Measurements from ENCODE around the gene ACOXL. TPM values are rescaled to one million over a fixed set of nuclear protein-coding genes. Genes with fewer than 3 reads are reported as not detected.

The ACOXL gene
- total RNA-seq, 3 donors from 2014 or later (not counting 1 experiment from before 2014, with no cell fraction given), result not detected

DNA sequence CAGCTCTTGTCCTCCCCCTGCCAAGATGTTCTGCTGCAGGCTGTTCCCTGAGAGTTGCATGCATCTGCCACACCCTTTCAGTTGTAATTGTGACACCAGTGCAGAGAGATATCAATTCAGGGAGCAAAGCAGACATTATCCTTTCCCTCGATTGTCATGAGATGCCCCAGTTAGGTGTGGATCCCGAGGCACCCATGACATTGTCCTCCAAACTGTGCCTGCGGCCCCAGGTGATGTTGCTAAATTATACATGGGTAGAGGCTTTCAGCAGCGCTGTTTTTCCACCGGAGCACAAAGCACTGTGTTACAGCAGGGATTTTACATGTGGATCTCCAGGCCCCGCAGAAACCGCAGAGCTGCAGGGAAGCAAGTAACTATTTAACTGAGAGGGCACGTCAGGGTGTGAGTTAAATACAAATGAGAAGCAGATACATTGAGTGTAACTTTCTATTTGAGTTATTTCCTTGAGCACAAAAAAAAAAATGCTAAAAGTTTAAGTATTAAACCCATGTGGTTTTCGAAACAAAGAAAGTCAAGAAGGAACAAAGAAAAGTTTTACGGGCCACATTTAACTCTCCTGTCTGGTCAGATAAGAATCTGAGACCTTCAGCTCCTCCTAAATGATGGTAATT is 298.0 kb downstream of the ACOXL start:
- intact Hi-C loops (cut with micrococcal nuclease), result no loop called here
- Mint-ChIP-seq H3K27me3 (ENCODE audit: low read depth in 2 of 2) (peaks cover 3 to 12% of the 10 kb centered on the region in 2 donors), H3K9me3 (no peaks in the 10 kb centered on the region), H3K4me3 (no peak overlapping the region), H3K36me3 (no peaks in the 10 kb centered on the region), H3K27ac (no peak overlapping the region), H3K4me1 (peaks cover 4 to 11% of the 10 kb centered on the region in 2 donors)
- no peaks in the 10 kb centered on the region for H3K36me3 ChIP-seq (ENCODE audit: control insufficient read depth, insufficient read depth, low read length)
- TF ChIP-seq, protein P1, sequence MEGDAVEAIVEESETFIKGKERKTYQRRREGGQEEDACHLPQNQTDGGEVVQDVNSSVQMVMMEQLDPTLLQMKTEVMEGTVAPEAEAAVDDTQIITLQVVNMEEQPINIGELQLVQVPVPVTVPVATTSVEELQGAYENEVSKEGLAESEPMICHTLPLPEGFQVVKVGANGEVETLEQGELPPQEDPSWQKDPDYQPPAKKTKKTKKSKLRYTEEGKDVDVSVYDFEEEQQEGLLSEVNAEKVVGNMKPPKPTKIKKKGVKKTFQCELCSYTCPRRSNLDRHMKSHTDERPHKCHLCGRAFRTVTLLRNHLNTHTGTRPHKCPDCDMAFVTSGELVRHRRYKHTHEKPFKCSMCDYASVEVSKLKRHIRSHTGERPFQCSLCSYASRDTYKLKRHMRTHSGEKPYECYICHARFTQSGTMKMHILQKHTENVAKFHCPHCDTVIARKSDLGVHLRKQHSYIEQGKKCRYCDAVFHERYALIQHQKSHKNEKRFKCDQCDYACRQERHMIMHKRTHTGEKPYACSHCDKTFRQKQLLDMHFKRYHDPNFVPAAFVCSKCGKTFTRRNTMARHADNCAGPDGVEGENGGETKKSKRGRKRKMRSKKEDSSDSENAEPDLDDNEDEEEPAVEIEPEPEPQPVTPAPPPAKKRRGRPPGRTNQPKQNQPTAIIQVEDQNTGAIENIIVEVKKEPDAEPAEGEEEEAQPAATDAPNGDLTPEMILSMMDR (IDR thresholded peaks at IDR 0.05), result no peak
- no peak for DNase-seq
- H3K9me3 ChIP-seq (ENCODE audit: control insufficient read depth, insufficient read depth, low read length), result no peaks in the 10 kb centered on the region
- no peaks in the 10 kb centered on the region for H3K27me3 ChIP-seq (ENCODE audit: control insufficient read depth, insufficient read depth, low read length)
- no peak overlapping the region for H3K4me3 ChIP-seq (ENCODE audit: low read length)
- peaks cover 11% of the 10 kb centered on the region for H3K4me1 ChIP-seq (ENCODE audit: control insufficient read depth, insufficient read depth, low read length)
- ATAC-seq, result no peak
- 72% methylated on average over 10 of the region's 10 CpGs for WGBS (ENCODE audit: insufficient coverage)
- H3K27ac ChIP-seq (ENCODE audit: low read length), result no peak overlapping the region

DNA sequence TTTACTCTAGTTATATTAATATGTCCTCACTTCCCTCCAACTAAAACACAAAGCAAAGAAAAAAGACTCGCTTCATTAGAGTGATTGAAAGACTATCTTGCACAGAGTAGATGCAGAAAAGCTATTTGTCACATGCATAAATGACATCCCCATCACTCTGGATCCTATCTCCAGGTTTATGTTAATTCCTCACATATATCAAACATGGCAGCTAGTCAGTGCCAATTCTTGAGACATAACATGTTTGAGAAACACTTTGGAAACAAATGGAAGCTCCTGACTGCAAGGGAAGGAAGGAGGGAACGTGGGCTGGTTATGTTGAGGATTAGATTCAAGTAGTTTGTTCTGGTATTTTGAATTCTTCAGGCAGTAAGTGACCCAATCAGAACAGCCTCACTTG is 298.6 kb downstream of the ACOXL start:
- Mint-ChIP-seq H3K9me3 (no peaks in the 10 kb centered on the region), H3K36me3 (no peaks in the 10 kb centered on the region), H3K4me1 (peaks cover 0 to 5% of the 10 kb centered on the region in 2 donors), H3K4me3 (no peak overlapping the region), H3K27me3 (ENCODE audit: low read depth in 2 of 2) (peaks cover 3 to 12% of the 10 kb centered on the region in 2 donors), H3K27ac (no peak overlapping the region)
- H3K27ac ChIP-seq (ENCODE audit: low read length), result no peak overlapping the region
- DNase-seq (no peak), ATAC-seq (no peak)
- TF ChIP-seq, protein P1 (IDR thresholded peaks at IDR 0.05), result no peak
- H3K4me3 ChIP-seq (ENCODE audit: low read length), result no peak overlapping the region
- H3K4me1 ChIP-seq (ENCODE audit: control insufficient read depth, insufficient read depth, low read length), result peaks cover 12% of the 10 kb centered on the region
- WGBS (ENCODE audit: insufficient coverage), result 60% methylated on average over 2 of the region's 2 CpGs
- no peaks in the 10 kb centered on the region for H3K36me3 ChIP-seq (ENCODE audit: control insufficient read depth, insufficient read depth, low read length)
- H3K27me3 ChIP-seq (ENCODE audit: control insufficient read depth, insufficient read depth, low read length), result no peaks in the 10 kb centered on the region
- H3K9me3 ChIP-seq (ENCODE audit: control insufficient read depth, insufficient read depth, low read length), result no peaks in the 10 kb centered on the region
- intact Hi-C loops (cut with micrococcal nuclease), result no loop called here

DNA sequence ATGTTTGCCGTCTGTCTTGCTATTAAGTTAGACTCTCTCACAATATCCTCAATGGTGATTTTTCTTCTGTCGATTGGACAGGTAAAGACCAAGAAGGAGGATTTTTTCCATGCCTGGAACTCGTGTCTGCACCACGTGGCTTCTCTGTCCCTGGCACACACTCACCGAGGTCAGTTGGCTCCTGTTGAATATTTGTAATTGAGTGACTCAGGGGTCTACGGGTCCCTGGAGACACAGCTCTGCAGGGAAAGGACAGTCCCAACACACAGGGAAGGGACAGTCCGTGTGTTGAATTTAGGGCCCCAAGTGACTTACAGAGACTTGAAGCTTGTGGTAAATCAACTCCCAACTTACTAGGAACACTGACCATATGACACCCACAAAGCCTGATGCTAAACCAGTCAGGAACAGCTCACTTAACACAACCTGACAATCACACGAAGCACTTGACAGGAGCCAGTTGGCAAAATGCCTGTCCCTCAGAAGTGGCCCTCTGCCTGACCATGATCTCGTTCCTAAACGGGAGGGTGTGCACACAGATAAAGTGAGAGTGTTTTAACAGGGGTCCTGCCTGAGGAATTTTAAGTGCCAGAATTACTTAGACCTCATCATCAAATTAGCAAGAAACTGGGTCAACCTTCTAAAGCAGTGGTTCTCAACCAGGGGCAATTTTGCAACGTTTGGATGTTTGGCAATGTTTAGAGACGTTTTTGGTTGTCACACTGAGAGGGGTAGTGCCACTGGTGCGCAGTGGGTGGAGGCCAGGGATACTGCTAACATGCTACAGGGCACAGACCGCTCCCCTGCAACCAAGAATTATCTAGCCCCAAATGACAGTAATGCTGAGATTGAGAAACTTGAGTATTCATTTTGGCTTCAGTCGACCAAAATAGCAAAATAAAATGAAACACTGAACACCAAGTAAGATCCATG is 299.4 kb downstream of the ACOXL start:
- Mint-ChIP-seq H3K27ac (no peak overlapping the region), H3K27me3 (ENCODE audit: low read depth in 2 of 2) (peaks cover 7 to 12% of the 10 kb centered on the region in 2 donors), H3K4me3 (no peak overlapping the region), H3K4me1 (peaks cover 0 to 5% of the 10 kb centered on the region in 2 donors), H3K36me3 (no peaks in the 10 kb centered on the region), H3K9me3 (no peaks in the 10 kb centered on the region)
- no peaks in the 10 kb centered on the region for H3K27me3 ChIP-seq (ENCODE audit: control insufficient read depth, insufficient read depth, low read length)
- TF ChIP-seq, protein P1 (IDR thresholded peaks at IDR 0.05), result no peak
- ATAC-seq (no peak), DNase-seq (no peak)
- no peak overlapping the region for H3K4me3 ChIP-seq (ENCODE audit: low read length)
- no peaks in the 10 kb centered on the region for H3K36me3 ChIP-seq (ENCODE audit: control insufficient read depth, insufficient read depth, low read length)
- WGBS (ENCODE audit: insufficient coverage), result 88% methylated on average over 15 of the region's 15 CpGs
- H3K27ac ChIP-seq (ENCODE audit: low read length), result no peak overlapping the region
- intact Hi-C loops (cut with micrococcal nuclease), result no loop called here
- H3K9me3 ChIP-seq (ENCODE audit: control insufficient read depth, insufficient read depth, low read length), result no peaks in the 10 kb centered on the region
- H3K4me1 ChIP-seq (ENCODE audit: control insufficient read depth, insufficient read depth, low read length), result peaks cover 14% of the 10 kb centered on the region

All from natural killer cell (primary cell).